Measurements from ENCODE around the gene SYNGR2. TPM values are rescaled to one million over a fixed set of nuclear protein-coding genes. Genes with fewer than 3 reads are reported as not detected.

Gene SYNGR2
- total RNA-seq, 6 donors from 2014 or later: 110 to 265 (median 179) TPM

DNA sequence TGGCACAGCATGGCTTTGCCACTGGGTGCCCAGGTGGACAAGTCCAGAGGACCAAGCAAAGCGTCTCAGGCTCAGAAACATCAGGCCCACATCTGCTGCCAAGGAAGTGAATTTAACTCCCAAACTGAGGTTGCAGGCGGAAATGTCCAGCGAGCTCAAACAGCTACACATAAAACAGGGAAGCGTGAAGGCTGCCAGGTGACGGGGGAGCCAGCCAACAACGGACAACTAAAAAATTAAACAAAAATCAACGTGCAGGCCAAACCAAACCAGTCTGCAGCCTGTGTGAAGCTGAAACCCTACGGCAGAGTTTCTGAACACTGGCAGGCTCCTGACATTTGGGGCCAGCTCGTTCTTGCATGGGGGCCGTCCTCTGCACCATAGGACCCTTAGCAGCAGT lies 16.0 kb downstream of the SYNGR2 start:
- H3K27me3 ChIP-seq: no peaks in the 10 kb centered on the region
- DNase-seq (no peak), ATAC-seq (ENCODE audit: low FRiP score in 2 of 2) (no peak)
- 61 to 64% methylated on average over 8 to 10 of the region's 10 CpGs for WGBS, 2 donors
- H3K27ac ChIP-seq: peak overlapping the region in 3 of 4 donors; percentile 45 to 88 (median 73)
- no peak for TF ChIP-seq POLR2AphosphoS5 (IDR thresholded peaks at IDR 0.05)
- TF ChIP-seq POLR2A (IDR thresholded peaks at IDR 0.05): no peak
- TF ChIP-seq, protein P1, sequence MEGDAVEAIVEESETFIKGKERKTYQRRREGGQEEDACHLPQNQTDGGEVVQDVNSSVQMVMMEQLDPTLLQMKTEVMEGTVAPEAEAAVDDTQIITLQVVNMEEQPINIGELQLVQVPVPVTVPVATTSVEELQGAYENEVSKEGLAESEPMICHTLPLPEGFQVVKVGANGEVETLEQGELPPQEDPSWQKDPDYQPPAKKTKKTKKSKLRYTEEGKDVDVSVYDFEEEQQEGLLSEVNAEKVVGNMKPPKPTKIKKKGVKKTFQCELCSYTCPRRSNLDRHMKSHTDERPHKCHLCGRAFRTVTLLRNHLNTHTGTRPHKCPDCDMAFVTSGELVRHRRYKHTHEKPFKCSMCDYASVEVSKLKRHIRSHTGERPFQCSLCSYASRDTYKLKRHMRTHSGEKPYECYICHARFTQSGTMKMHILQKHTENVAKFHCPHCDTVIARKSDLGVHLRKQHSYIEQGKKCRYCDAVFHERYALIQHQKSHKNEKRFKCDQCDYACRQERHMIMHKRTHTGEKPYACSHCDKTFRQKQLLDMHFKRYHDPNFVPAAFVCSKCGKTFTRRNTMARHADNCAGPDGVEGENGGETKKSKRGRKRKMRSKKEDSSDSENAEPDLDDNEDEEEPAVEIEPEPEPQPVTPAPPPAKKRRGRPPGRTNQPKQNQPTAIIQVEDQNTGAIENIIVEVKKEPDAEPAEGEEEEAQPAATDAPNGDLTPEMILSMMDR (IDR thresholded peaks at IDR 0.05): no peak
- TF ChIP-seq EP300 (IDR thresholded peaks at IDR 0.05): no peak
- H3K9me3 ChIP-seq: no peaks in the 10 kb centered on the region
- H3K4me1 ChIP-seq: peaks cover 37 to 72% (median 47%) of the 10 kb centered on the region in 4 donors
- no peak overlapping the region for H3K4me3 ChIP-seq
- no peaks in the 10 kb centered on the region for H3K36me3 ChIP-seq

DNA sequence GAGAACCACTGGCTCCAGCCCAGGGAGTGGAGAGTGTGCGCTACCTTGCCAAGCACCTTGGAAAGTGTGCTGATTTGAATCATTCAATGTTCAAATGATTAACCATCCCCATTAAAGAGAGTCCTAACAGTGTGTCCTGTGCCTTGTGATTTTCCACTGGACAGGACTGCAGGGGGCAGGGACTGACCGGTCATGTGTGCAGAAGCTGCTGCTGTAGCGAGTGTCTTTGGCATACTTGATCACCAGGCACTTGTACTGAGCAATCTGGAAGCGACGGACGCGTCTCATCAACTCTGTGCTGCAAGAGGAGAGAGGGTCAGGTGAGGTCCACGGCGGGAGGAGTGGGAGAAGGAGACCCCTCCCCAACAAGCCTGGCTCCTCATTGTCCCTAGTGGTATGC lies 16.5 kb downstream of the SYNGR2 start:
- peaks cover 33 to 70% (median 42%) of the 10 kb centered on the region in 4 donors for H3K4me1 ChIP-seq

DNA sequence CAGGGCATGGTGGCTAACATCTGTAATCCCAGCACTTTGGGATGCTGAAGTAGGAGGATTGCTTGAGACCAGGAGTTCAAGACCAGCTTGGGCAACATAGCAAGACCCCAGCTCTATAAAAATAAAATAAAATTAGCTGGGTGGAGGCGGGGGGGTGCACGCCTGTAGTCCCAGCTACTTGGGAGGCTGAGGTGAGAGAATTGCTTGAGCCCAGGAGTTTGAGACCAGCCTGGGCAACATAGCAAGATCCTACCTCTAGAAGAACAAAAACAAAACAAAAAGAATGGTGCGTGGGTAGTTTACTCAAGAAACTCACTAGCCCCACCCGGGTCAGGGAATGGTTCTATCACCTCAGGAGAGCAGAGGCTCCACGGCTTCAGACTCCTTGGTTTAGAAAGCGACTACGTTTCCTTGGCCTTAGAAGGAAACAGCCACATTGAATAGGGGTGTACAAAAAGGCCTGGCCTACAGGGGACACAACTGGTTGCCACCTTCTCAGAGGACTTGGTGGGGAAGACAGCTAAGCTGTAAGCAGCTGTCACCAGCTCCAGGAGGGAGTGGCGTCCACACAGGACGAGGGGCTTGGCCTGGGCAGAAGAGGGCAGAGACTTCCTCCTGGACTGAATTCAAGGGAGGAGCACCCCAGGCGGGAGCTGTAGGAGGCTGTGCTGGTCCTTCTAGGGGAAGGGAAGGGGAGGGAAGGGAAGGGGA lies 17.8 kb downstream of the SYNGR2 start:
- ATAC-seq (ENCODE audit: low FRiP score in 2 of 2): peak; percentile 75 to 79
- H3K4me1 ChIP-seq: peaks cover 25 to 59% (median 34%) of the 10 kb centered on the region in 4 donors
- WGBS, 2 donors: 46 to 51% methylated on average over 10 of the region's 10 CpGs
- DNase-seq: peak in 1 of 2 donors; percentile 83
- TF ChIP-seq POLR2A (IDR thresholded peaks at IDR 0.05) (peak in 1 of 4 donors; percentile 19), EP300 (IDR thresholded peaks at IDR 0.05) (no peak), POLR2AphosphoS5 (IDR thresholded peaks at IDR 0.05) (peak in 1 of 2 donors; percentile 30)
- TF ChIP-seq, protein P1 (IDR thresholded peaks at IDR 0.05): no peak
- H3K9me3 ChIP-seq: no peaks in the 10 kb centered on the region
- peak overlapping the region; percentile 63 to 88 (median 81) for H3K27ac ChIP-seq
- peak overlapping the region in 3 of 4 donors; percentile 47 to 68 (median 64) for H3K4me3 ChIP-seq
- peaks cover 0 to 8% (median 7%) of the 10 kb centered on the region in 4 donors for H3K36me3 ChIP-seq
- H3K27me3 ChIP-seq: no peaks in the 10 kb centered on the region

More for the DNA sequence above, 16.5 kb downstream of the SYNGR2 start:
- H3K4me3 ChIP-seq: peak overlapping the region in 2 of 4 donors; percentile 18 to 24
- peak in 1 of 2 donors; percentile 69 for TF ChIP-seq POLR2AphosphoS5 (IDR thresholded peaks at IDR 0.05)
- TF ChIP-seq, protein P1 (IDR thresholded peaks at IDR 0.05): no peak
- TF ChIP-seq POLR2A (IDR thresholded peaks at IDR 0.05): peak in 1 of 4 donors; percentile 50
- peak in 1 of 4 donors; percentile 21 for TF ChIP-seq EP300 (IDR thresholded peaks at IDR 0.05)
- peak overlapping the region in 3 of 4 donors; percentile 16 to 88 (median 73) for H3K27ac ChIP-seq
- ATAC-seq (ENCODE audit: low FRiP score in 2 of 2): no peak
- no peaks in the 10 kb centered on the region for H3K9me3 ChIP-seq
- no peaks in the 10 kb centered on the region for H3K36me3 ChIP-seq
- WGBS, 2 donors: 74 to 78% methylated on average over 8 to 9 of the region's 9 CpGs
- no peaks in the 10 kb centered on the region for H3K27me3 ChIP-seq
- peak in 1 of 2 donors; percentile 80 for DNase-seq

DNA sequence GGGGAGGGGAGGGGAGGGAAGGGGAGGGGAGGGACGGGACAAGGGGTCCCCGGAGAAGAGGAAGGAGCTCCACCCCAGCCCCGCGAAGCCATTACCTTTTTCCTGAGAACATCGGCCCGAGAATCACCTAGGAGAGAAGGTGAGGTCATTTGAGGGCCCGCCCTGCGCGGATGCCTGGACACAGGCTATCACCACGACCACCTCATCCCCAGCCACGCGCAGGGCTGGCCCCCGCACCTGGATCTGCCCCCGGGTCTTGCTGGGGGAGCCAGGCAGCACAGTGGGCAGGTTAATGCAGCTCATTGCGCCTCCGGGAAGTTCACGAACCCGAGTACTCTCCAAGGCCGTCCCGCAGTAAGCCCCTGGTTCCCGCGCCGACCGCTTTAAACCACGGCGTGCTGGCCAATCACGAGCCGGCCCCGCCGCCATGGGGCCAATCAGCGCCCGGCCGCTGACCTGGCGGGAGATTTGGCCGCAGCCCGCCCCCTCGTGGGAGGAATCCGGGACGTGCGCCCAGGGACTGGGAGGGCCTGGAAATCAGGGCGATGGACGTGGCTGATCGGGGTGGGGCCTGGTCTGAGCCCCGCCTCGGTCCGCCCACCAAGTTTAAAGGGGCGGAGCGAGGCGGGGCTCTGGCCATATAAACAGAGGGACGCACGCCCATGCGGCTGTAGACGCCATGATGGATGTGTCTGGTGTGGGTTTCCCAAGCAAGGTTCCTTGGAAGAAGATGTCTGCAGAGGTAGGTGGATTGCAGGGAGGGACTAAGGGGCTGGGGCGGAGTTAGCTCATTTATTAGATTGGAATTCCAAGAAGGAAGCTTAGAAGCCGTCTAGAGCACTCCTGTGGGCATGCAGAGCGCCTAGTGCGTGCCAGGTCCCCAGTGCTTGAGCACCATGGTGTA lies 18.6 kb downstream of the SYNGR2 start, which contains the start of the genes AFMID and TK1:
Gene AFMID (plus strand): TSS at position 671 of the 904 bp plus-strand sequence. CDS start 9 bp downstream, at position 680.
Gene TK1 (minus strand): TSS at position 361 of the 904 bp plus-strand sequence. CDS start 58 bp downstream, at position 303.
- DNase-seq (peak; percentile 98 to 99), ATAC-seq (ENCODE audit: low FRiP score in 2 of 2) (peak; percentile 98)
- Histone ChIP-seq H3K27me3 (no peaks in the 10 kb centered on the region), H3K36me3 (peaks cover 0 to 16% (median 12%) of the 10 kb centered on the region in 4 donors), H3K9me3 (no peaks in the 10 kb centered on the region), H3K4me1 (peaks cover 25 to 59% (median 34%) of the 10 kb centered on the region in 4 donors), H3K4me3 (peak within 1 kb of the TSS; percentile 47 to 69 (median 66)), H3K27ac (peak within 1 kb of the TSS; percentile 63 to 88 (median 81))
- peak in 3 of 4 donors; percentile 27 to 83 (median 72) for TF ChIP-seq POLR2A (IDR thresholded peaks at IDR 0.05)
- TF ChIP-seq, protein P1 (IDR thresholded peaks at IDR 0.05): peak; percentile 72 to 98 (median 94)
- peak; percentile 62 to 88 for TF ChIP-seq POLR2AphosphoS5 (IDR thresholded peaks at IDR 0.05)
- no peak for TF ChIP-seq EP300 (IDR thresholded peaks at IDR 0.05)
- WGBS, 2 donors: 8 to 9% methylated on average over 19 to 22 of the region's 57 CpGs

All from upper lobe of left lung (tissue), 6 donors.